SK-N-DZ (cell line): ENCODE results near the gene COBL.

ENCODE experiments used
- DNase-seq: peaks from one replicate; pipeline ENCODE4 v3.0.0-alpha.2; 2015; ENCODE audit warnings: low spot score

The COBL gene

DNA sequence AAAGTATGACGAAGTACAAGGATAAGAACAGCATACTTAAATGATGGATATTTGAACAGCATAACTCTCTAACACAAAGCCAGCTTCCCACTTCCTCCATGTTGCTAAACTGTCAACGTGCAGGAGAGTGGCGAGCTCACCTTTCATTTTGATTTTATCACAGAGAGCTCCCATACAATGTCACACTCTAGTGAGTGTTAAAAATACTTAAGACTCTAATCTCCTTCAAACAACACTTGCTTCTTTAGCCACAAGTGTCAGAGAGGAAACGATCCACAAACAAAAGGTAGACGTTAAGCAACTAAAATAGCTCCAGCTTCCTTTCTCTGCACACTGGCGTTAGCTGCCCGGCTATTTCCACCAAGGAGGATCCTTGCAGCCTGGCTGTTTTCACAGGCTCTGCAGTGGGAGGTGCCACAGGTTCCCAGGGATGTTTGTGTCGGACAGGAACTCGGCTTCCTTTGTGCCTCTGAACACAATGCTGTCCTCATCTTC, 194.6 kb downstream of the COBL start:
- no peak for DNase-seq

DNA sequence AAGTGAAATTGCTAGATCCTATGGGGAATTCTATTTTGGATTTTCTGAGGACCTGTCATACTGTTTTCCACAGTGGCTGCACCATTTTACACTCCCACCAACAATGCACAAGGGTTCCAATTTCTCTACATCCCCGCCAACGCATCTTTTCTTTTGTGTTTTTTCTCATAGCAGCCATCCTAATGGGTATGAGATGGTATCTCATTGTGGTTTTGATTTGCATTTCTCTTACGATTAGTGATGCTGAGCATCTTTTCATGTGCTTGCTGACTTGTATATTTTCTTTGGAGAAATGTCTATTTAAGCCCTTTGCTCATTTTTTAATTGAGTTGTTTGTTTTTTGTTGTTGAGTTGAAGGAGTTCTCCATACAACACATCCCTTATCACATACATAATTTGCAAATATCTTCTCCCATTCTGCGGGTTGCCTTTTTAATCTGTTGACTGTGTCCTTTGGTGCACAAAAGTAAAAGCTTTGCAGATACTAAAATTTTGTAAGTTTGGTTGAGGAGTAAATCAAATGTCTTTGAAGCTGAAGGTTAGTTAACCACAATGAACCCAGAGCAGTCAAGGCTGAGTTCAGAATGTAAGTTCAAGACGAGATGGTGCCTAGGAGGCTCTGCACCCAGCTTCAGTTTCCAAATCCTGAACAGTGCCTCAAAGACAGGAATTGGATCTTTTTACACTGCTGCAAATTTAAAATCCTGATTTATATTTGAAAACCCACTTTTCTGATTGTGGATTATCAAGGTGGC, 195.4 kb downstream of the COBL start:
- DNase-seq = no peak

DNA sequence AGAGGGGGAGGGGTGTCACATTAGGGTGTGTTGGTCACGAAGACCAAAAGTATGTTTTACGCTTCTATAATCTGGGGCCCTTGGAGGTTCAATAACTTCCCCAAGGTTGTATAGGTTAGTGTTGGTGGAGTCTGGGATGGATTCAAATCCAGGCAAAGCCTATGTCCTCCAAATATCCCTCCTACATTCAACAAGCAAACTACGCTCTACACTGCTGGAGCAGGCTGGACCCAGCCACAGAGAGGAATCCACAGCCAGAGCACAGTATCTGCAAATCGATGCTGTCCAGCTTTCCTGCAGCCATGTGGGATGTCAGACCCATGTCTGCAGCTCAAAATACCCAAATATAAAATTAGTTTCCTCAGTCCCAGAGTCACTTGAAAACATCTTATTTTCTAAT, 198.0 kb downstream of the COBL start:
- DNase-seq = no peak

DNA sequence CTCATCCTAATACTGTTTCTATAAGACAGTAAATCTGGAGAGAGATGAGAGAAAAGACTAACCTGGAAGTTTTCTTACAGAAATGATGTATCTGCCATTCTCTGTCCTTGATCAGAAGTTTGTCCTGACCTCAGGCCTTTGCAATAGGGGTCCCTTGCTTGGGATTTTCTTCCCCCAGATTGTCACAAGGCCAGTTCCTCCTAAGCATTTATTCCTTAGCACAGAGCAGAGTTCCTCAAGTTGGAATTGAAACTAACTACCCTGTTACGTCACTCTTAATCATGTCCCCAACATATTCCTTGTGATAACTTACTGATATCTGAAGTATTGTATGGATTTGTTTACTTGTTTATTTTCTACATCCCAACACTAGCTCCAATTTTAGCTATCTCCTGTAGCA, 202.1 kb downstream of the COBL start:
- no peak for DNase-seq

DNA sequence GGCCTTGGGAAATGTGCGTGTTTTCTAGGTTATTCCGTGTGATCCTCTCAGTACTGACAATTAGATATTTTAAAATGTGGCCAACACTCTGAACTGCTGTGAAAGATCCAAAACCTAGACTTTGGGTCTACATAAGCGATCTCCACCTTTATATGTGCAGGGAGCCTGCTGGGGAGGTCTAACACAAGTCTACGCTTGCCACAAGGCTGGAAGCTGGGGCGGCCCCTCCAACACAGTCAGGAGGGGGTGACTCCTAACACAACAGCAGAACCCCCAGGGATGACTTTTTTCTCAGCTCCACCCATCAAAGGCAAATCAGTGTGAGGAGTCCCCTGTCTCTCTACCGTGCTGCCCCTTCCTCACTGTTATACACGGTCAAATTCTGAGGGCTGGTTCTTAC, 202.6 kb downstream of the COBL start:
- no peak for DNase-seq

DNA sequence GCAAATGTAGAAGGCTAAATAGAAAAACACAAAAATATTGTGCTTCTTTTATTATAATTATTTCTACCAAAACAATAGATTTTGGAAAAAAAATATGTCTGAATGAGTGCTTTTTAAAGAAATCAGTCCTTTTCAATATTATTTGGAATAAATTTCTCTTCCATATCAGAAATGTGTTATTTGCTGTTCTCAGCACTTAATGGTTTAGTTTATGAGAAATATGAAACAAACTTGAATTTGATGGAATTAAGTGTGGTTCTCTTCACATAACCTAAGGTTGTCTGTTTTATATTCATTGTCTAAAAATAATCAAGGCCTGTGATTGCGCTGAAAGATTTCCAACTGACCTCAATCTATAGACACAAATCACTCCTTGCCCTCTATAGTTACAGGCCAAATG, 203.0 kb downstream of the COBL start:
- DNase-seq = no peak

DNA sequence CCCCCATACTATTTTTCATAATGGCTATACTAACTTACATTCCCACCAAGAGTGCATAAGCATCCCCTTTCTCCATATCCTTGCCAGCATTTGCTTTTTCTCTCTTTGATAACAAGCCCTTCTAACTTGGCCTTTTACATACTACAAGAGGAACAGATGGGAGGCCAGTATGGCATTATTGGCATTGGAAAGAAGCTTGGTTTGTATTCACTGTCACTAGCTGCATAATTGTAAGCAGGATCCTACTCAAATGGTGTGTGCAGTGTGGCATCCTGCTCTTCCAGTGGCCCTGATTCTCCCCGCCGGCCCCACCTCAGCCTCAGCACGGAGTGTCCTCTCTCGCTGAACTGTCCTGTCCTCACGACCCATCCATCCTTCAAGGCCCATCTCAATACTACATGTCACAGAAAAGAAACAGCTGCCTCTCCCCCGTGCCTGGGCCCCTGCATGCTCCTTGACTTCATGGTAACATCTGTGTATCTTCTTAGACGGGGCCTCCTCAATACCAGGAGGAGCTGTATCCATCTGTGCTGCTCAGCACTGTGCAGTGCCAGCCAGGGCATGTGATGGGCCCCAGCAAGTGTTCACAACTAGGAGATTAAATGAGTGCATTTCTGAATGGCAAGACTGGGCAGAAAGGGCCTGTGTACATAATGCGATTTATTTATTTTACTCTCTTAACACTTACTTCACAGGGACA, 205.2 kb downstream of the COBL start:
- no peak for DNase-seq

DNA sequence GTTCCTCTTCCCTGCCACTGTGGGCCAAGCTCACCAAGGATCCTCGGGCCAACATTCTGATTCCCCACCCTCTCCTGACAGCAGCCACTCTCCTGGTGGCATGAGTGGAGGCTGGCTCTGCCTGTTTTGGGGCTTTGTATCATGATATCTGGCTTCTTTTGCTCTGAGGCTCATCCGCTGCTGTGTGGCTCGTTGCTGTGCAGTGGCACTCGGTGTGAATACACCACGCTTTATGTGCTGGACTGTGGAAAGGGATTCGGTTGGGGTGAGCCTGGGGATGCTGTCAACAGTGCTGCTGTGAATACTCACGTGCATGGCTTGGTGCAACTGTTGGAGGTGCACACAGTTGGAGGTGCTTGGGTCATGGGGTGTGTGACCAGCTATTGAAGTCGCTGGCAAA, 208.5 kb downstream of the COBL start:
- no peak for DNase-seq

DNA sequence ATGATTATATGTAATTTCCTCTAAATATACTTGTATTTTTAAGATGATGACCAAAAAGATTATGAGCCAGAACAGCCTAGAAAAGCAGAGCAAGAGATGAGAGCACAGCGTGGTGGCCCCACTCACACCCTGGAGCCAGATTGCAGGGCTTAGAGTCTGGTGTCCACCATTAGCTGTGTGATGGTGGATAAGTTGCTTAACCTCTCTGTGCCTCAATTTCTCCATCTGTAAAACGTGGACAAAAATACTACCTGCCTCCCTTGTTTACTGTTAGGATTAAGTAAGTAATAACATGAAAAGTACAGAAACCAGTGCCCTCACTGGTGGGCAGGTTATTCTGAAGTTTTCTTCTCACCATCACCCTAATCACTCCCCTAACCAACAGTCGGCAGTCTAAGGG, 212.3 kb downstream of the COBL start:
- no peak for DNase-seq

DNA sequence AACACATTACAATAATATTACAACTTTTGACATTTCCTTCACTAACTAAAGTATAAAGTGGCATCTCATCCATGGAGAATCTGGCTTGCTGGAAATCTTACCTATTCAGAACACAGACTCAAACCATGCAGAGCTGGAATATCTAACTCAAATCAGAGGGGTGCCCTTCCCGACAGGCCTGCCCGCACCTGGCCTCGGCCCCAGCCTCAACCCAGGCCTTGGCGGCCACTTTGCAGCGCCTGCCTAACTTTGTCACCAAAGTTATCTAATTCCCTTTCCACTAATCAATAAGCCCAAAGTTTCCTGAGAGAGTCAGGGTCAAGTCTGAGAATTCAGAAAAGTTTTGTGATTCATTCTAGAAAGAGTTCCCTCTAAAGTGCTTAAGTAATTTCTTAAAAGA, 212.9 kb downstream of the COBL start:
- DNase-seq = no peak

DNA sequence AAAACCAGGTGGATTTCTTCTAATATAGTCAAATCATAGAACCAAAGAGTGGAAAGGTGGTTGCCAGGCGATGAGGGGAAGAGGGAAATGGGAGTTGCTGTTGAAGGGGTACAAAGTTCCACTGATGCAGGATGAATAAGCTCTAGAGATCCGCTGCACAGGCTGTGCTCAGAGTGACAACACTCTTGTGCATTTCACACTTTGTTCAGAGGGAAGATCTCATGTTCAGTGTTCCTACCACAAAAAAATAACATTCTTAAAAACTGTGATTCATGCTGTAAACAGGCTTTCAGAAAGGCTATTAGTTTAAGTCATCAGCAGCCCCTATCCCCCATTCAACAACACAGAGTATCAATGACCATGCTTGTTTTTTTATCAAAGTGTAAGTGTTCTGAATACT, 213.8 kb downstream of the COBL start:
- no peak for DNase-seq

DNA sequence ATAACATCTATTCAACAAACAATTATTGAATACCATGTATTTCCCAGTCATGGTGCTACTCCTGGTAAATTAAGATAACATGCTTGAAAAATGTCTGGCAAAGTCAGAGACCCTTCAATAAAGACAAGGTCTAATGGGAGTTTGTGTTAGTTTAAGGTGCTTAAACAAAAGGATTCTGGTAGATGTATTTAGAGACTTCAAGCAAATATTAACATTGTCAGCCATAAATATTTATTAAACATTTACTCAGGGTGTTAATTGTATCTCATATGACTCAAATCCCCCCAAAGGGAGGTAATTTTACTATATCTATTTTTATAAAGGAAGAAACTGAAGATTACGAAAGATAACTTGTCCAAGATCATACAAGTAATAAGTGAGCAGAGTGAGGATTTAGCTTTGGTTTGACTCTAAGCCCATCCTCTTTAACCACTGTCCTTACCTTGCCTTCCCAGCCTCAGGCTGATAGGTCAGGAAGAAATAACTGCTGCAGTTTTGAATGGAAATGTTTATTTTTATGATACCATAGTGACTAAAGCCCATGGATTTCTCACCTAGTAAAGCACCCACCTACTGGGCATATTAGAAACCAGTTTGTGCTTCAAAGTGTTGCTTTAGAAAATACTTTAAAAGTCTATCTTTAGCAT, 215.4 kb downstream of the COBL start:
- no peak for DNase-seq

DNA sequence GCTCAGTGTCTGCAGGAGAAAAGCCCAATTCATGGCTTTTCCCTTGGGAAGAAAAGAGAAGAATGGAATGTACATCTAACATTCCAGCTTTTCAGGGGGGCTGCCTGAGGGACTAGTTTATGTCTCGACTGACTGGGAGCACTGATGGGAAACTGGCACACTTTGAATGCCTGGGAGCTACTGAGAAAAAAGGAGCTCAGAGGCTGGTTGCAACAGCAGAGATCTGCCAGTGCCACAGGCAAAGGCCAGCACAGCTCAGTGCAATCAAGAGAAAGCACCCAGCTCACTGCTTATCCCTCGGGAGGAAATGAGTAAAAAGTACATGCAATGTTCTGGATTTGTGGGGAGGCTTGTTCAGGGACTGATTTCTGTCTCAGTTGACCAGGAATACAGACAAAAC, 226.2 kb downstream of the COBL start:
- no peak for DNase-seq

DNA sequence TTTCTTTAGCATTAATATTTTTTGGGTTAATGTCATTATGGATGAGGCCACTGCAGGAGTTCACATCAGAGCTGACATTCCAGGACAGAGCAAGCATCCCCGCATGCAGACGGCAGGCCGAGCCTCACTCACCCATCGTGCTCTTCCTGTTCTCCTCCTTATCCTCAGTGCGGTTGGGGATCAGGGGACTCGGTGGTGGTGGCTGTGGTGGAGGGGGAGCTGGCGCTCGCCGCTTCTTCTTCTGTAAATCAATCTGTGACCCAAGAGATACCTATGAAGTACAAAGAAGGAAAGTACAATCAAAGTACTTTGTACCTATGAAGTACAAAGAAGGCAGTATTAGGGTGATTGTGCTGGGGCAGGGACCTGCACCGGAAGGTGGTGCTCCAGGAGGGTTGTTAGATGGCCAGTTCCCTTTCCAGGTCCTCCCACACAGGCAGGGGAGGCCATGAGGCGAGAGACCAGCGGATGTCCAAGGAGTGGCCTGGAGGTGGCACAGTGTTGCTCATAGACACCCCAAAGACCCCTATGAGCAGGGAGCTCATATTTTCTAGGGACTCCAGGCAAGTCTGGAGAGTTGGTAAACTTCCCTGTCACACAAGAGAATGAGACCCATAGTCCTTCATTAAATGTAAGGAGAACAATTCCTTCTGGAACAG, 231.4 kb downstream of the COBL start:
- no peak for DNase-seq

DNA sequence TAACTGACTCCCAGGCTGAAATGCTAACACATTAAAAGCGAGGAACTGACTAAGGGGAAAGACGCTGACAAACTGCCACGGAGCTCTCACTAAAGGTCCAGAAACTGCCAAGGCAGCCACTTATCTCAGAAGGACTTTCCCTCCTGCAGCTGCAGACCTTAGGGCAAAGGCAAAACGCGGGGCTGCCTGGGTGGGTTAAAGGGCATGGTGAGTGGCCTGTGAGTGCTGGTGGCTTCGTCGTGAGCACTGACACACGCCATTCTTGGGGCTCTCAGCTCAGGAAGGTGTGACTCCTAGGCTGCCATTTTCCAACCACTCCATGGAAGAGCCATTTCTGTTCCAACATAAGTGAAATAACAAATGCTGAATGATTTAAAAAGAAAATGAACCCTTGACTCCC, 232.5 kb downstream of the COBL start:
- no peak for DNase-seq

DNA sequence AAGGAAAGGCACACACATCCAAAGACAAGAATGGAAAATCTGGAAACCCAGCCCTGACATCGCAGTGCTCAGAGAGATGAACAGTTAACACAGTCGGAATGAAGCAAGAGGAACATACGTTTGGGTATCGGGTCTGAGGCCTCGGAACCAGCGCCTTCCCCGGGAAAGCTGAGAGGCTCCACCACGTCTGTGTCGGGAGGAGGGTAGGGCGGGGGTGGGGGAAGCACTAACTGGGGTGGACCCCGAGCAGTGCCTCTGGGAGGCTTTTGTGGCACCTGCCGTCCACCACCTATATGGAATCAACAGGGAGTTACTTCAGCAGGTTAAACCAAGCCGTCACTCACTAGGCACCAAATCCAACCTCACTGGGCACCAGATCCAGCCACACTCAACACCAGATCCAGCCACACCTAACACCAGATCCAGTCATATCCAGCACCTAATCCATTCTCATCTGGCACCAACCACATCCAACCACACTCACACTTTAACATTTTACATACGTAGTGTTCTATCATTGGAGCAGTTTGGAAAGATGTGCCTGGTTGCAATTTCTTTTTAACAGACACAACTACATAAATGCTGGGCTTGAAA, 233.6 kb downstream of the COBL start:
- DNase-seq = no peak

DNA sequence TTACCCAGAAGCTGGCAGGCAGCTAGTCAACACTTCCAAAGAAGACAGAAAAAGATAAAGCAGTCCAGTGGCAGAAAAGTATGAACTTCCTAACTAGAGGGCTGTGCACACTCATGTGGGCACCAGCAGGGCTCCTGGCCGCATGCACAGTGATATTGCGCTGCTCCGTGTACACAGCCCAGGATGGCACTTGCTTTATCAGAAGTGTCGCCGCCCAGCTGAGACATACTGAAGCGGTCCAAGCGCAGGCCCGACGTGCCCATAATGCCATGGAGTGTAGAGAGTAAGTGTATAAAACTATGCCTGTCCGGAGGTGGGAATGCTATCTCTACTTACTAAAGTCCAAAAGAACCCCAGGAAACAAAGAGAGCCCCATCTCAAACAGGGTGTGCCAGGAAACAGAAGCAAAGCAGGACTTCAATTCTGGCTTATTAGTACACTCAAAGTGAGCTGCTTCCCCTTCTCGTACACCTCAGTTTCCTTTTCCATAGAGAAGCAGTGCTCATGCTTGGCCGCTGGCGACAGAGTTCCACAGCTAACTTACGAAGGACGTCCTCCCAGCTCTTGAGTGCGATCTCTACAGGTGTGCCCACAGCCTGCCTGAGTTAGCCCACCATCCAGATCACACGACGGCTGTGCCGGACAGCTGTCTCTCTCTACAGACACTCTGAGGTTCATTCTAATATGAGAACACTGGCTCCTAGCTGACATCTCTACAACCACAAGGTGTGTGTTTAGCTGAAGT, 234.3 kb downstream of the COBL start:
- DNase-seq = no peak

DNA sequence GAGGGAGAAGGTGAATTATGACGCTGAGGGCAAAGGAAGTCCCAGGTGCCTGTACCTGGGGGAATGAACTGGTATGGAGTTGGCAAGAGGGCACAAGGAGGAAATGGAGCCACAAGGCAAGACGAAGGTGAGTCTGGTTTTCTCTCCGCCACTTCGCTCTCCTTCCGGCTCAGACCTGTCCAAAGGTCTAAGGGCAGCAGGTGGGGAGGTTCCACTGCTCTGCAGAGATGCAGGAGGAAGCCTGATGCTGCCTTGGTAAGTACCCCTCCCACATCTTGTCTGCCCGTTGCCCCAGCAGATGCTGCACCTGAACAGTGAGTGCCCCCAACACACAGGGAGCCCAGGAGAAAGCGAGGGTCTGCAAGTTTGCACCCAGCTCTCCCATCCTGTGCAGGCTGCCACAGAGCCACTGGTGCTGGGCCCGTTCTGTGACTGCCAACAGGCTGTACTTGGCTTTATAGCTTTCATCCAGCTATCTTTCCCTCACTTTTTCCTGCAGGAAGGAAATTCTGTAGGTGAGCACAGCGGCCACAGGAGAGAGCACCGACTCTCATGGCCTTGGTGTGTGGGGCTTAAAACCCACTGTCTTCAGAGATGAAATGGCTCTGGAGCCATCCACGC, 235.2 kb downstream of the COBL start:
- DNase-seq = no peak

DNA sequence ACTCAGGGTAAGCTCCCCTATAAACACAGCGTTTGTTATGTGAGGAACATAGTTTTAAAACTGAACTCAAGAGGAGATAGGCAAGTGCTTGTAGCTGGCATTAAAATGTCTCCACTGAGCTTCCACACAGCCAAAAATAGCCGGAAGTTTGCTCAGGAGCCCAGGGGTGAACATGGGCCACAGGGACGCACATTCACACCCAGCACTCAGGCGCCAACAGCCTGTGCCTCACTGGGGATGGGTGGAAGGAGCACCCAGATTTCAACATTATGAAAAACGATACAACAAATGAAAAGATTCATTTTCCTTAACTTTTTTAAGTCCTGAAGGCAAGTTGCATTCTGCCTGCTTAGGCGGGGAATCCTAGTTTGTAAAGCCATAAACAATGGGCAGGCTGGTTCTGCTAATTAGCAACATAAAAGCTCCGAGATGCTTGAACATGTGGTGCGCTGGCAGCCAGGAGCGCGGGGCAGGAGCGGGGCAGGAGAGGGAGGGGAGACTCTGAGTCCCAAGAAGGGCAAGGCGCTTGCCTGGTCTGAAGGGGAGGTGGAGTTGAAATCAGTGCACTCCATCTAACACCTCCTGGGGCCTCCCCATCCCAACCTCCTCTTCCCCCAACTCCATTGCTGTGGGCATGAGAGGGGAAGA, 235.9 kb downstream of the COBL start:
- no peak for DNase-seq

DNA sequence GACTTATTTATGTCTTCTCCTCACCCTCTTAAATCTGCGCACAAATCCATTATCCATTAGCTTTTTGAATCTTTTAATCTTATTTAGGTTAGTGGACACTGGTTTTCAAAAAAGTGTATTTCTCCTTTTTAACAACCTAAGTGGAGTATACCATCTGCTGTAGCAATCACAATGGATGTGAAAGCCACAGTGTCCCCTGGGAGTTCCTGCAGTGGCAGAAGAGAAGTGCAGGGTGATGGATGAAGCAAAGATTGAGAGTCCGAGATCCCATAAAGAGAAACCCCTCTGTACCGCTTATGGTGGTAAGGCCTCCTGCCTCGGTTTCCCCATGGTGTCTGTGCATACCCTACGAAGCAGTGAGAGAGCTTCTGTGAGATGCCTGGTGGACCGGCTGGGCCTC, 236.4 kb downstream of the COBL start:
- DNase-seq = no peak
